PC-3 (cell line): Measurements from ENCODE around the gene UBXN4.

ENCODE experiments used
- CTCF ChIP-seq: fragments of 300-600 bp; sonication (generic); conservative IDR thresholded peaks from 2 replicates; pipeline ENCODE4 v1.5.1; 2017; ENCODE audit warnings: antibody characterized with exemption, low read depth, mild to moderate bottlenecking, low read length
- EZH2 ChIP-seq: fragments of 300-600 bp; sonication (generic); IDR thresholded peaks from one replicate; pipeline ENCODE4 v1.6.1; 2017; ENCODE audit warnings: antibody characterized with exemption, mild to moderate bottlenecking, low read length; ENCODE audit not compliant: unreplicated experiment
- EZH2phosphoT487 ChIP-seq: fragments of 300-600 bp; sonication (generic); IDR thresholded peaks from 2 replicates; pipeline ENCODE4 v1.6.1; 2018; ENCODE audit warnings: mild to moderate bottlenecking, antibody characterized with exemption, low read length, borderline replicate concordance

- no peak for TF ChIP-seq CTCF
- TF ChIP-seq EZH2 = no peak
- TF ChIP-seq EZH2phosphoT487 = no peak
Observed at GRCh38 chr2:135815269-135815668, 73.6 kb downstream of the UBXN4 start.
